ENCODE data around the gene ROGDI. TPM values are rescaled to one million over a fixed set of nuclear protein-coding genes. Genes with fewer than 3 reads are reported as not detected.

ROGDI gene
- total and polyA plus RNA-seq, 12 donors: 32.4 to 194 (median 81.7) TPM

DNA sequence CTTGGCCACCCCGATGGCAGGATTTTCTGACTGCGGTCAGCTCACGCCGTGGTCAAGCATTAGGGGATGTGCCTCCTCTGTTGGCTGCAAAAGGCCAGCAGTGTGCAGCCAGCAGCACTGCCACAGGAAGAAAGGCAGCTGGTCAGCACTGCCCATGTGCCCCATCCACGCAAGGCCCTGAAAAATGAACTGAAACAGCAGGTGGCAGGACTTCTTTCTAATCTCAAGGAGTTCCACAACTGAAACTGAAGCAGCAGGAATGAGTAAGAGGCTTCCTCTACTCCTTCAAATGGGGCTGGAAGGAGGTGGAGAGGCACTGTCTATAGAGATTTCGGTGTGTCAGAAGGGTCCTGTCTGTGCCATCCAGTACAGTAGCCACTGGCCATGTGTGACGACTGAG lies 38.6 kb downstream of the ROGDI start:
- TF ChIP-seq, protein P1, sequence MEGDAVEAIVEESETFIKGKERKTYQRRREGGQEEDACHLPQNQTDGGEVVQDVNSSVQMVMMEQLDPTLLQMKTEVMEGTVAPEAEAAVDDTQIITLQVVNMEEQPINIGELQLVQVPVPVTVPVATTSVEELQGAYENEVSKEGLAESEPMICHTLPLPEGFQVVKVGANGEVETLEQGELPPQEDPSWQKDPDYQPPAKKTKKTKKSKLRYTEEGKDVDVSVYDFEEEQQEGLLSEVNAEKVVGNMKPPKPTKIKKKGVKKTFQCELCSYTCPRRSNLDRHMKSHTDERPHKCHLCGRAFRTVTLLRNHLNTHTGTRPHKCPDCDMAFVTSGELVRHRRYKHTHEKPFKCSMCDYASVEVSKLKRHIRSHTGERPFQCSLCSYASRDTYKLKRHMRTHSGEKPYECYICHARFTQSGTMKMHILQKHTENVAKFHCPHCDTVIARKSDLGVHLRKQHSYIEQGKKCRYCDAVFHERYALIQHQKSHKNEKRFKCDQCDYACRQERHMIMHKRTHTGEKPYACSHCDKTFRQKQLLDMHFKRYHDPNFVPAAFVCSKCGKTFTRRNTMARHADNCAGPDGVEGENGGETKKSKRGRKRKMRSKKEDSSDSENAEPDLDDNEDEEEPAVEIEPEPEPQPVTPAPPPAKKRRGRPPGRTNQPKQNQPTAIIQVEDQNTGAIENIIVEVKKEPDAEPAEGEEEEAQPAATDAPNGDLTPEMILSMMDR (IDR thresholded peaks at IDR 0.05): no peak
- TF ChIP-seq POLR2A (IDR thresholded peaks at IDR 0.05): no peak
- intact Hi-C loops (cut with DNase I): no loop called here
- no peak for DNase-seq
- H3K27me3 ChIP-seq: no peaks in the 10 kb centered on the region
- no peaks in the 10 kb centered on the region for H3K9me3 ChIP-seq (replicated peaks in 1 of 3)
- peaks cover 0 to 61% of the 10 kb centered on the region in 2 donors for H3K36me3 ChIP-seq (replicated peaks in 1 of 2)
- H3K4me1 ChIP-seq (replicated peaks in 1 of 2): peaks cover 16 to 27% of the 10 kb centered on the region in 2 donors
- WGBS, 4 donors: 74 to 91% (median 90%) methylated on average over 3 to 7 of the region's 7 CpGs
- no peak overlapping the region for H3K4me3 ChIP-seq
- H3K27ac ChIP-seq: no peak overlapping the region

DNA sequence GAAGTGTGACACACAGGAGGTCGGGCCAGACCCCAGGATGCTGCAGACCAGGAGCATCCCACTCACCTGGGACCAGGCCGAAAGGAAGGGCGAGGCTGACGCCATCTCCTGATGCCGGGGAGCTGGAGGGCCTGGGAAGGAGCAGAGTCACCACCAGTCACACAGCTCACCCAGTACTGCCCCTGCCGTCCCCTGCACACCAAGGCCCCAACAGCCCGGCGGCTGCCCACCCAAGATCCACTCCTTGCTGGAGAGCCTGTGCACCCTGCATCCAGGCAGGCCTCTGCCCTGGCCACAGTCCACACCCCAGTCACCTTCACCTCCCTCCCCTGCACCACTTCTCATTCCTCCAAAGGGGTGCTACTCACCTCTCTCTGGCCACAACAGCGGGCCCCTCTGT lies 40.2 kb downstream of the ROGDI start:
- Histone ChIP-seq H3K4me1 (replicated peaks in 1 of 2) (peaks cover 8 to 15% of the 10 kb centered on the region in 2 donors), H3K9me3 (replicated peaks in 1 of 3) (no peaks in the 10 kb centered on the region), H3K4me3 (no peak overlapping the region), H3K27me3 (no peaks in the 10 kb centered on the region), H3K27ac (no peak overlapping the region), H3K36me3 (replicated peaks in 1 of 2) (peaks cover 0 to 73% of the 10 kb centered on the region in 2 donors)
- intact Hi-C loops (cut with DNase I): no loop called here
- 90 to 94% (median 93%) methylated on average over 7 to 9 of the region's 9 CpGs for WGBS, 4 donors
- TF ChIP-seq POLR2A (IDR thresholded peaks at IDR 0.05): no peak
- TF ChIP-seq, protein P1 (IDR thresholded peaks at IDR 0.05): no peak
- no peak for DNase-seq

DNA sequence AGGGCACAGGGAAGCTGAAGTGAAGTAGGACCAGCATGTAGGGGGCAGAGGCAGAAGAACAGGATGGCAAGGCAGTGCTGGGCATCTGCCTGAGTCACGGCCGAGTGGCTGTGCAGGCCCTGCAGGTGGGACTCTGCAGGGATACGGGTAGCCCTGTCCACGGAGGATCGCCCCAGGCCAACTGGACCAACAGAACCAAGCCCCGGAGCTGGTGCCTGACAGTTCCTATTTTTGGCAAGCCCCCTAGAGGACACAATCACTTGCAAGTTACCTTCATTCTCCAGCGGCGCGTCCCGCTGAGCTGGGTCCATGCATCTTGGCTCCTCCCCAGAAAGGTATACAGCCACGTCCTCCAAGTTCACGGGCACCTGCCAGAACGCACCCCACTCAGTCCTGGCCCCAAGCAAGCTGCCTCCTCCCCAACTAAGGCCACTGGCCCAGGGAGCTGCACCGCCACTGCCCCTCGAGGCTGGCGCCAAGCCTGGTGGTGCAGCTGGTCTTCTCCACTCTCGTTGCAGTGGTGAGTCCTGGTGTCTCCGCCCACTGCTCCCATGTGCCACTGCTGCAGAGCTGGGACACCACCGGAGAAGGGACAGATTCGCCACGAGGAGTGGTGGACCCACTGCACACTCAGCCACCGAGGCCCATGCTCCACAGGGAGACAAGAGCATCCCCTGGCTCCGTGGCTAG lies 42.1 kb downstream of the ROGDI start:
- Histone ChIP-seq H3K9me3 (replicated peaks in 1 of 3) (no peaks in the 10 kb centered on the region), H3K4me3 (no peak overlapping the region), H3K36me3 (replicated peaks in 1 of 2) (peaks cover 0 to 76% of the 10 kb centered on the region in 2 donors), H3K27ac (no peak overlapping the region), H3K4me1 (replicated peaks in 1 of 2) (peaks cover 0 to 5% of the 10 kb centered on the region in 2 donors), H3K27me3 (no peaks in the 10 kb centered on the region)
- 91 to 92% (median 92%) methylated on average over 9 to 23 of the region's 23 CpGs for WGBS, 4 donors
- no peak for TF ChIP-seq POLR2A (IDR thresholded peaks at IDR 0.05)
- TF ChIP-seq, protein P1 (IDR thresholded peaks at IDR 0.05): no peak
- DNase-seq: no peak
- intact Hi-C loops (cut with DNase I): no loop called here

DNA sequence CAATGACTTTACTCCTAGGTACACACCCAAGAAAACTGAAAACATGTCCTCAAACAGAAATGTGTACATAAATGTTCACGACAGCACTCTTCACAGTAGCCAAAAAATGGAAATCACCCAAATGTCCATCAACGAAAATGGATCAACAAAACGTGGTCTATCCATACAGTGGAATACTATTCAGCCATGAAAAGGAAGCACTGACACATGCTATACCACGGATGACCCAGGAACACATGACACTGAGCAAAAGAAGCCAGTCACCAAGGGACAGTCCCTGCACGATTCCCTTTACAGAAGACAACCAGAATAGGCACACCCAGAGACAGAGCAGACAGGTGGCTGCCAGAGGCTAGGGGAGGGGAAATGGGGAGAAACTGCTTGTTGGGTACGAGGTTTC lies 46.7 kb downstream of the ROGDI start:
- no peaks in the 10 kb centered on the region for H3K27me3 ChIP-seq
- peaks cover 0 to 74% of the 10 kb centered on the region in 2 donors for H3K36me3 ChIP-seq (replicated peaks in 1 of 2)
- no peak overlapping the region for H3K4me3 ChIP-seq
- intact Hi-C loops (cut with DNase I): no loop called here
- 93 to 97% (median 96%) methylated on average over 6 of the region's 6 CpGs for WGBS, 4 donors
- TF ChIP-seq POLR2A (IDR thresholded peaks at IDR 0.05): no peak
- TF ChIP-seq, protein P1 (IDR thresholded peaks at IDR 0.05): no peak
- no peaks in the 10 kb centered on the region for H3K4me1 ChIP-seq (replicated peaks in 1 of 2)
- no peak for DNase-seq
- H3K27ac ChIP-seq: no peak overlapping the region
- H3K9me3 ChIP-seq (replicated peaks in 1 of 3): no peaks in the 10 kb centered on the region

Measured in adrenal gland (tissue), 12 donors.